Tibial artery (tissue), 4 donors: ENCODE results near the gene AGAP1.

ENCODE experiments used
- DNase-seq, 2 donors: peaks; one replicate each; pipeline ENCODE4 v3.0.0-alpha.2; 2019
- H3K27ac ChIP-seq, 2 donors: fragments of 200-600 bp; sonication (generic) in 1 of 2; 1 replicate in 1 of 2; 2 replicates in 1 of 2; pipeline ENCODE4 v1.5.1; 2018 to 2019; ENCODE audit warnings: mild to moderate bottlenecking in 1 of 2
- H3K27me3 ChIP-seq, 2 donors: fragments of 200-600 bp; sonication (generic) in 1 of 2; one replicate each; pipeline versions ENCODE4 v1.5.1 to v1.6.0; 2016 to 2019
- H3K36me3 ChIP-seq, 3 donors: fragments of 200-600 bp; sonication (generic) in 2 of 3; one replicate each; pipeline ENCODE4 v1.5.1; 2016 to 2019; ENCODE audit warnings: mild to moderate bottlenecking in 2 of 3
- H3K4me1 ChIP-seq, 4 donors: fragments of 200-600 bp; sonication (generic) in 2 of 4; 1 replicate in 3 of 4; 2 replicates in 1 of 4; pipeline ENCODE4 v1.5.1; 2016 to 2019
- H3K4me3 ChIP-seq, 2 donors: fragments of 200-600 bp; sonication (generic) in 1 of 2; 1 replicate in 1 of 2; 2 replicates in 1 of 2; pipeline ENCODE4 v1.5.1; 2018 to 2019; ENCODE audit warnings: mild to moderate bottlenecking in 2 of 2
- H3K9me3 ChIP-seq, 3 donors: fragments of 200-600 bp; sonication (generic) in 1 of 3; one replicate each; pipeline ENCODE4 v1.5.1; 2016 to 2019
- intact Hi-C: fragments of 100-400 bp; cut with DNase I; formaldehyde crosslinking; loops from one replicate; pipeline ENCODE4 v1.15.0; 2023; ENCODE audit warnings: low total_unique reads
- TF ChIP-seq, protein P1 (sequence below), 2 experiments: fragments of 200-600 bp in 1 of 2; fragments of 450-650 bp in 1 of 2; IDR thresholded peaks; one replicate each; pipeline ENCODE4 v1.5.1; 2017 to 2019; ENCODE audit warnings: antibody characterized with exemption in 2 of 2, mild to moderate bottlenecking in 1 of 2, moderate library complexity in 1 of 2

Gene AGAP1

DNA sequence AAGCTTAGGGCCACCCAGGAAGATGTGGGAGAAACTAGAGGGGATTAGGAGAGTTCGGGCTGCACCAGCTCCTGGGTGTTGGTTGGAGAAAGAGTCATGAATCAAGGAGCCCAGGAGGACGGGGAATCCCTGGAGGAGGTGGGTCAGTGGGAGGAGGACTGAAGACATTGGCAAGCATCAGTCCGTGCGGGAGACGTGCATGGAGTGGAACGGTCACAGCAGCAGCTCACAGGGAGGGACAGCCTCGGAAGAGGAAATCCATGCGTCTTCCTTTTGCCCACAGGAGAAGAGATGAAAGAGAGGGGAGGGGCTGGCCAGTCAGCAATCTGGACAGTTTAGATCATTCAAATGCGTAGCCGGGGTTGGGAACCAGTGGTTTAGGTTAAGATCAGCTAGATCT lies 495.7 kb downstream of the AGAP1 start:
- Histone ChIP-seq H3K36me3 (no peaks in the 10 kb centered on the region), H3K9me3 (no peaks in the 10 kb centered on the region), H3K4me1 (peaks cover 0 to 4% (median 0%) of the 10 kb centered on the region in 4 donors), H3K4me3 (no peak overlapping the region), H3K27me3 (no peaks in the 10 kb centered on the region), H3K27ac (no peak overlapping the region)
- no peak for DNase-seq
- TF ChIP-seq, protein P1, sequence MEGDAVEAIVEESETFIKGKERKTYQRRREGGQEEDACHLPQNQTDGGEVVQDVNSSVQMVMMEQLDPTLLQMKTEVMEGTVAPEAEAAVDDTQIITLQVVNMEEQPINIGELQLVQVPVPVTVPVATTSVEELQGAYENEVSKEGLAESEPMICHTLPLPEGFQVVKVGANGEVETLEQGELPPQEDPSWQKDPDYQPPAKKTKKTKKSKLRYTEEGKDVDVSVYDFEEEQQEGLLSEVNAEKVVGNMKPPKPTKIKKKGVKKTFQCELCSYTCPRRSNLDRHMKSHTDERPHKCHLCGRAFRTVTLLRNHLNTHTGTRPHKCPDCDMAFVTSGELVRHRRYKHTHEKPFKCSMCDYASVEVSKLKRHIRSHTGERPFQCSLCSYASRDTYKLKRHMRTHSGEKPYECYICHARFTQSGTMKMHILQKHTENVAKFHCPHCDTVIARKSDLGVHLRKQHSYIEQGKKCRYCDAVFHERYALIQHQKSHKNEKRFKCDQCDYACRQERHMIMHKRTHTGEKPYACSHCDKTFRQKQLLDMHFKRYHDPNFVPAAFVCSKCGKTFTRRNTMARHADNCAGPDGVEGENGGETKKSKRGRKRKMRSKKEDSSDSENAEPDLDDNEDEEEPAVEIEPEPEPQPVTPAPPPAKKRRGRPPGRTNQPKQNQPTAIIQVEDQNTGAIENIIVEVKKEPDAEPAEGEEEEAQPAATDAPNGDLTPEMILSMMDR (IDR thresholded peaks at IDR 0.05): no peak
- intact Hi-C loops: no loop called here

GRCh38 chr2:235990344-235990743 lies 496.5 kb downstream of the AGAP1 start:
- intact Hi-C loops: no loop called here
- no peak for DNase-seq
- TF ChIP-seq, protein P1 (IDR thresholded peaks at IDR 0.05): no peak

GRCh38 chr2:235992024-235992423 lies 498.2 kb downstream of the AGAP1 start:
- Histone ChIP-seq H3K4me1 (no peaks in the 10 kb centered on the region), H3K9me3 (no peaks in the 10 kb centered on the region), H3K36me3 (no peaks in the 10 kb centered on the region), H3K4me3 (no peak overlapping the region), H3K27me3 (no peaks in the 10 kb centered on the region), H3K27ac (no peak overlapping the region)
- TF ChIP-seq, protein P1 (IDR thresholded peaks at IDR 0.05): no peak
- no peak for DNase-seq
- intact Hi-C loops: no loop called here

More at GRCh38 chr2:235990344-235990743, 496.5 kb downstream of the AGAP1 start:
- Histone ChIP-seq H3K4me1 (peaks cover 0 to 4% (median 0%) of the 10 kb centered on the region in 4 donors), H3K9me3 (no peaks in the 10 kb centered on the region), H3K4me3 (no peak overlapping the region), H3K27me3 (no peaks in the 10 kb centered on the region), H3K36me3 (no peaks in the 10 kb centered on the region), H3K27ac (no peak overlapping the region)

DNA sequence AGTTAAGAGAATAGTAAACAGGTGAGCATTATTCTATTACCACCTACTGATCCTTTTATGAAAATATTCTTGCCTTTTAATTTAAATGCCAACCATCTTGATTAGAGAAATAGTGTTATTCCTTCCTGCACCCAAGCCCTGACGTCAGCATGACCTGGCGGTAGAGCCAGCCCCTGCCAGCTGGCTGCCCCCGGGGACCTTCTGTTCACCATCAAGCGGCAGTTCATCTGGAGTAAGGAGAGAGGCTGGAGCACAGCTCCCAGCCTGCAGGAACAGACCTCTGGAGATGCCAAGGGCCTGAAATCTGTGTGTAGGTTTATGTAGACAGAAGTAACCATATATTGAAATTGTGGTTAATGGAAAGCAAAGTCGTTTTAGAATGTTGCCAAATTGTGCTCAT lies 502.6 kb downstream of the AGAP1 start:
- no peak overlapping the region for H3K27ac ChIP-seq
- no peaks in the 10 kb centered on the region for H3K9me3 ChIP-seq
- H3K4me3 ChIP-seq: no peak overlapping the region
- H3K4me1 ChIP-seq: no peaks in the 10 kb centered on the region
- TF ChIP-seq, protein P1 (IDR thresholded peaks at IDR 0.05): no peak
- DNase-seq: no peak
- no peaks in the 10 kb centered on the region for H3K36me3 ChIP-seq
- H3K27me3 ChIP-seq: no peaks in the 10 kb centered on the region
- intact Hi-C loops: no loop called here

DNA sequence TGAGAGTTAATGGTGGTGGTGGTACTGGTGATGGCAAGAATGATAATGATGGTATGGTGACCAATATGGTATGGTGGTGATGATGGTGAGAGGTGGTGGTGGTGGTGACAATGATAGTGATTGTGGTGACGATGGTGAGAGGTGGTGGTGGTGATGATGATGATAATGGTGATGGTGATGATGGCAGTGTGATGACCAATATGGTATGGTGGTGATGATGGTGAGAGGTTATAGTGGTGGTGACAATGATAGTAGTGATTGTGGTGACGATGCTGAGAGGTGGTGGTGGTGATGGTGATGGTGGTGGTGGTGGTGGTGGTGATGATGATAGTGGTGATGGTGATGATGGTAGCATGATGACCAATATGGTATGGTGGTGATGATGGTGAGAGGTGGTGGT lies 505.2 kb downstream of the AGAP1 start:
- Histone ChIP-seq H3K4me3 (no peak overlapping the region), H3K27me3 (no peaks in the 10 kb centered on the region), H3K36me3 (no peaks in the 10 kb centered on the region), H3K9me3 (no peaks in the 10 kb centered on the region), H3K27ac (no peak overlapping the region), H3K4me1 (no peaks in the 10 kb centered on the region)
- no peak for DNase-seq
- intact Hi-C loops: no loop called here
- TF ChIP-seq, protein P1 (IDR thresholded peaks at IDR 0.05): no peak
